Right atrium auricular region (tissue), 2 donors: ENCODE results near the gene HSPE1. TPM values are rescaled to one million over a fixed set of nuclear protein-coding genes. Genes with fewer than 3 reads are reported as not detected.

Experiments
- total RNA-seq, 2 donors: library from RNA; depleted of rRNA; stranded (reverse); fragments of >200 nt; gene quantifications; one replicate each; pipeline ENCODE4 v1.1.0, GENCODE V29; 2016

HSPE1 gene
- total RNA-seq, 2 donors from 2014 or later, result 82.7 to 122 TPM

Other genes with a start within 250 kb of the HSPE1 start
- 10 to 100 TPM in 1 of 2 donors, 1 to 10 TPM in 1; 7.0 to 10.1 TPM for gene ANKRD44, start 189.6 kb upstream of the HSPE1 start, total RNA-seq
- 100 to 1,000 TPM; 103 to 128 TPM for gene SF3B1, start 65.4 kb upstream of the HSPE1 start, total RNA-seq
- gene COQ10B, start 46.8 kb upstream of the HSPE1 start, total RNA-seq, result 10 to 100 TPM; 29.5 to 33.2 TPM
- 10 to 100 TPM; 70.0 to 96.0 TPM for gene HSPD1, start 539 bp upstream of the HSPE1 start, total RNA-seq
- gene MOB4, start 15.7 kb downstream of the HSPE1 start, total RNA-seq, result 10 to 100 TPM; 23.5 to 35.9 TPM
- gene RFTN2, start 175.2 kb downstream of the HSPE1 start, total RNA-seq, result 10 to 100 TPM in 1 of 2 donors, 1 to 10 TPM in 1; 4.5 to 11.6 TPM
- 1 to 10 TPM; 4.4 to 7.1 TPM for gene MARS2, start 205.0 kb downstream of the HSPE1 start, total RNA-seq